GM10266 (cell line): ENCODE measurements around the gene BRD3.
A peak's percentile ranks its signal among the peaks of the same experiment; 100 is the strongest.
"Not testable (repeated sequence)": the region's sequence is repeated elsewhere in the genome, so short reads cannot be mapped to it uniquely, and the experiment has no call there.

Experiments
- DNase-seq: peaks from one replicate; pipeline ENCODE4 v3.0.0; 2012; ENCODE audit errors: extremely low spot score
- CTCF ChIP-seq: IDR thresholded peaks from 2 replicates; pipeline ENCODE4 v1.5.1; 2012; ENCODE audit warnings: mild to moderate bottlenecking, low read depth; ENCODE audit not compliant: control insufficient read depth, insufficient read depth; ENCODE audit errors: missing control alignments

Gene BRD3

GRCh38 chr9:134067904-134068743, at the start of gene BRD3:
Gene BRD3, minus strand, starts transcription at chr9:134068026. Its CDS starts 14,549 bp downstream, at chr9:134053477.
- TF ChIP-seq CTCF, result peak; percentile 35
- peak; percentile 98 for DNase-seq

GRCh38 chr9:134112561-134112960, 44.7 kb upstream of the BRD3 start:
- no peak for DNase-seq
- TF ChIP-seq CTCF, result no peak

- TF ChIP-seq CTCF, result no peak
- DNase-seq, result no peak
Observed at GRCh38 chr9:134111064-134111463, 43.2 kb upstream of the BRD3 start.

- TF ChIP-seq CTCF, result no peak
- no peak for DNase-seq
Observed at GRCh38 chr9:134103391-134103998, 35.7 kb upstream of the BRD3 start.

GRCh38 chr9:134101623-134102149, 33.9 kb upstream of the BRD3 start:
- TF ChIP-seq CTCF, result no peak
- peak; percentile 5 for DNase-seq

- not testable (repeated sequence) for DNase-seq
Observed at GRCh38 chr9:134101133-134101532, 33.3 kb upstream of the BRD3 start.

- no peak for TF ChIP-seq CTCF
- DNase-seq, result peak; percentile 14
Observed at GRCh38 chr9:134100040-134100439, 32.2 kb upstream of the BRD3 start.
